Measurements from ENCODE around the gene SBF2. TPM values are rescaled to one million over a fixed set of nuclear protein-coding genes. Genes with fewer than 3 reads are reported as not detected.
"Not testable (repeated sequence)": the region's sequence is repeated elsewhere in the genome, so short reads cannot be mapped to it uniquely, and the experiment has no call there.

Gene SBF2
- total RNA-seq, 1 donor from 2014 or later = 34.5 TPM

GRCh38 chr11:9950462-9950861 lies 343.6 kb downstream of the SBF2 start:
- Histone ChIP-seq H3K4me3 (no peak overlapping the region), H3K27ac (no peak overlapping the region), H3K4me1 (no peaks in the 10 kb centered on the region), H3K36me3 (no peaks in the 10 kb centered on the region), H3K9me3 (no peaks in the 10 kb centered on the region), H3K27me3 (no peaks in the 10 kb centered on the region)
- no peak for DNase-seq (ENCODE audit: low spot score in 2 of 2)
- intact Hi-C loops (cut with DNase I) = no loop called here
- TF ChIP-seq CTCF (IDR thresholded peaks at IDR 0.05) = no peak

GRCh38 chr11:9947231-9947864 lies 346.7 kb downstream of the SBF2 start:
- intact Hi-C loops (cut with DNase I) = no loop called here
- DNase-seq (ENCODE audit: low spot score in 2 of 2) = no peak
- no peak overlapping the region for H3K27ac ChIP-seq
- H3K9me3 ChIP-seq = no peaks in the 10 kb centered on the region
- H3K4me1 ChIP-seq = no peaks in the 10 kb centered on the region
- H3K4me3 ChIP-seq = no peak overlapping the region
- no peaks in the 10 kb centered on the region for H3K27me3 ChIP-seq
- no peaks in the 10 kb centered on the region for H3K36me3 ChIP-seq
- TF ChIP-seq CTCF (IDR thresholded peaks at IDR 0.05) = no peak

GRCh38 chr11:9945680-9946079 lies 348.3 kb downstream of the SBF2 start:
- H3K27ac ChIP-seq; H3K4me1 ChIP-seq; H3K27me3 ChIP-seq; DNase-seq (ENCODE audit: low spot score in 2 of 2); intact Hi-C loops (cut with DNase I); H3K4me3 ChIP-seq; H3K9me3 ChIP-seq; H3K36me3 ChIP-seq: not testable (repeated sequence)

GRCh38 chr11:9943386-9944110 lies 350.5 kb downstream of the SBF2 start:
- Histone ChIP-seq H3K27ac (no peak overlapping the region), H3K4me1 (no peaks in the 10 kb centered on the region), H3K4me3 (no peak overlapping the region), H3K27me3 (no peaks in the 10 kb centered on the region), H3K9me3 (no peaks in the 10 kb centered on the region), H3K36me3 (no peaks in the 10 kb centered on the region)
- intact Hi-C loops (cut with DNase I) = no loop called here
- TF ChIP-seq CTCF (IDR thresholded peaks at IDR 0.05) = no peak
- no peak for DNase-seq (ENCODE audit: low spot score in 2 of 2)

- no peak for DNase-seq (ENCODE audit: low spot score in 2 of 2)
- H3K4me1 ChIP-seq = no peaks in the 10 kb centered on the region
- no peak for TF ChIP-seq CTCF (IDR thresholded peaks at IDR 0.05)
- no peak overlapping the region for H3K4me3 ChIP-seq
- H3K36me3 ChIP-seq = no peaks in the 10 kb centered on the region
- no peak overlapping the region for H3K27ac ChIP-seq
- H3K9me3 ChIP-seq = no peaks in the 10 kb centered on the region
- intact Hi-C loops (cut with DNase I) = no loop called here
- no peaks in the 10 kb centered on the region for H3K27me3 ChIP-seq
Observed at GRCh38 chr11:9941991-9942390, 352.0 kb downstream of the SBF2 start.

- H3K27ac ChIP-seq; DNase-seq (ENCODE audit: low spot score in 2 of 2); H3K9me3 ChIP-seq; H3K27me3 ChIP-seq; H3K4me1 ChIP-seq; H3K36me3 ChIP-seq; intact Hi-C loops (cut with DNase I); H3K4me3 ChIP-seq: not testable (repeated sequence)
Observed at GRCh38 chr11:9939150-9939549, 354.9 kb downstream of the SBF2 start.
